ENCODE results near the gene TICAM2. TPM values are rescaled to one million over a fixed set of nuclear protein-coding genes. Genes with fewer than 3 reads are reported as not detected.

TICAM2 gene
- polyA plus RNA-seq, 3 donors from 2014 or later = 0.78 TPM; not detected in 2

DNA sequence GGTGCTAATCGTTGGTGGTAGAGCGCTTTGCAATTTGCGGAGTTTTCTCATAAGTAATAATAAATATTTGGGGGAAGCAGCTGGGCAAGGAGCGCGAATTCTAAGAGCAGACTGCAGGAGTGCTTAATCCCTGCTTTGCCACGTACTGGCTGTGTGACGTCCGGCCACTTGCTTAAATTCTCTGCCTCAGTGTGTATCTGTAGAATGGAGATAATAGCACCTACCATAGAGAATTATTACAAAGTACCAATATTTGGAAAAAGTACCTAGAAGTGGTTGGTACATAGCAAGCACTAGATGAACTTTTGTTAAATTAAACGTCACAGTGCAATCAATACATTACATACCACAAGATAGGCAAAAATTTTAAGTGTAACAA is 24.2 kb upstream of the TICAM2 start:
- H3K9me3 Mint-ChIP-seq = no peaks in the 10 kb centered on the region
- DNase-seq = no peak
- peaks cover 17 to 18% of the 10 kb centered on the region in 2 donors for H3K4me1 Mint-ChIP-seq
- H3K36me3 Mint-ChIP-seq = no peaks in the 10 kb centered on the region
- peak overlapping the region in 3 of 6 donors; percentile 94 to 99 (median 98) for H3K27ac Mint-ChIP-seq
- H3K4me3 Mint-ChIP-seq = no peak overlapping the region
- H3K27me3 Mint-ChIP-seq (ENCODE audit: low read depth in 3 of 3) = peaks cover 5 to 10% (median 8%) of the 10 kb centered on the region in 3 donors

DNA sequence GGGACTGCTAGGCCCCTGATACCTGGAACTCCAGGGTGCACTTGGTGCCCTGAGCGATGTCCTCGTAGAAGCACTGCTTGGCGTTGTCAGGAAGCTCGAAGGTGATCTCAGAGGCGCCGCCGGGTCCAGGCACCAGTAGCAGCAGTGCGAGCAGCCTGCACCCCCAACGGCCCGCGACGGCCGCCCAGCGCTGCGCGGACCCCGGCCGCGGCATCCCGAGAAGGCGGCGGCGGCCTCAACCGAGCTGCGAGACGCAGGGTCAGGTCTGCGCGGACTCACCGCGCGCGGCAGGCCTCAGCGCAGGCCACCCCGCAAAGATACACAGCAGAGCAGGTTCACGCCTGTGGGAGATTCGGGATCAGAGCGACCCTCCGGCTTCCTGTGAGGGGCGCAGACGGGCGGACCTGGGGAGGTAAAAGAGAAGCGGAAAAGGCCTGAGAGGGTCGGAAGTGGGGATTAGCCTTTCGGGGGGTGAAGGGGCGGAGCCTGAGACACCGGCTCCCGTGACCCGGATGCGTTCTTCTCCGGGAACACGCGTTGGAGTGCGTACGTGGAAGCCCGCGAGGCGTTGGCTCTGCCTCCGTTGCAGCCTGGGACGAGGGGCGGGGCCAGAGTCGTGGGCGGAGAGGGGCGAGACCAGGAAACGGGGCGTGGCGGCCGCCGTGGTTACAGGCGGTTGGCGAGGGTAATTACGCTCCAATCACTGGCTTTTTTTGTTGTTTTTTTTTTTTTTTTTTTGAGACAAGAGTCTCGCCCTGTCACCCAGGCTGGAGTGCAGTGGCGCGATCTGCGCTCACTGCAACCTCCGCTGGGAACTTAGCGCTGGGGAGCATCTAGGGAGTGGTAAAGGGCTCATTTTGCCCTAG is 23.5 kb upstream of the TICAM2 start, which contains the start of gene TMED7:
Gene TMED7 (minus strand): TSS at position 458 of the 866 bp plus-strand sequence. CDS start 244 bp downstream, at position 214.
- H3K36me3 Mint-ChIP-seq = no peaks in the 10 kb centered on the region
- H3K27ac Mint-ChIP-seq = peak within 1 kb of the TSS in 3 of 6 donors; percentile 94 to 99 (median 98)
- H3K4me1 Mint-ChIP-seq = peaks cover 19 to 22% of the 10 kb centered on the region in 2 donors

DNA sequence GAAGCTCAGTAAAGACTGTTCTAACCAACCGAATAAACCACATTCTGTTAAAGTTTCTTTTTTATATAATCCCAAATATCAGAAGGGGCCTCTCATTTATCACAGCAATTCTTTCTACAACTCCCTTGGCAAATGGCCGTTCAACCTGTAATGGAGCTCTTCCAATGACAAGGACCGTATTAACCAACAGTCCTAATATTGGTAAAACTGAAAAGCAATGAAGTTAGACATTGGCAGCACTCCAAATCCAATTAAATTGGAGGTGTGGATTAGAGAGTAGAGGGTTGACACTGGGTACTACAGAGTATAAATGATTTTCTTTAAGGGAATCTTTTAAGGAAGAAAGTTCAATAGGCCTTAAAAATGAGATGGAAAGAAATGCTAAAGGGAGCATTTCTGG is 22.7 kb upstream of the TICAM2 start:
- Mint-ChIP-seq H3K27ac (no peak overlapping the region), H3K36me3 (peaks cover 0 to 5% (median 3%) of the 10 kb centered on the region in 3 donors), H3K4me1 (peaks cover 19 to 22% of the 10 kb centered on the region in 2 donors), H3K9me3 (no peaks in the 10 kb centered on the region), H3K27me3 (ENCODE audit: low read depth in 3 of 3) (peaks cover 5 to 12% (median 8%) of the 10 kb centered on the region in 3 donors), H3K4me3 (no peak overlapping the region)
- DNase-seq = peak in 1 of 3 donors; percentile 13

More for the DNA sequence above, 23.5 kb upstream of the TICAM2 start, which contains the start of gene TMED7:
- Mint-ChIP-seq H3K27me3 (ENCODE audit: low read depth in 3 of 3) (peaks cover 5 to 12% (median 8%) of the 10 kb centered on the region in 3 donors), H3K4me3 (no peak within 1 kb of the TSS), H3K9me3 (no peaks in the 10 kb centered on the region)
- peak; percentile 98 to 99 (median 99) for DNase-seq

DNA sequence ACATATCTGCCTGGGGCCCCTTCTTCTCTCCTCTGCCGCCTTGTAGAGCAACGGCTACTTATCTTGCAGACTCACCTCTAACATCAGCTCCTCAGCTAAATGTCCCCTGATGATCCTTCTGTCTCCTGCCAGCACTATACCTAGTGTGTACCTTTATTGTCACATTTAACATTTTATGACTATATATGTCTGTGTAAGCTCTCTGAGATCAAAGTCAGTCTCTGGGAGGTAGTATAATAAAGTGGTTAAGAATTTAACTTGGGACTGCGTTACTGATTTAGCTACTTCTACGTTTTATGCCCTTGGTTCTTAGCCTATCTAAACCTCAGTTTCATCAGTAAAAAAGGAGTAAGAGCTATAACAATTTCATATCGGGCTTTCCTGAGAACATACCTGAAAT is 21.4 kb upstream of the TICAM2 start:
- Mint-ChIP-seq H3K4me3 (no peak overlapping the region), H3K27ac (no peak overlapping the region), H3K4me1 (peaks cover 19 to 22% of the 10 kb centered on the region in 2 donors), H3K27me3 (ENCODE audit: low read depth in 3 of 3) (peaks cover 5 to 12% (median 8%) of the 10 kb centered on the region in 3 donors), H3K36me3 (peaks cover under 1 to 14% (median 8%) of the 10 kb centered on the region in 3 donors), H3K9me3 (no peaks in the 10 kb centered on the region)
- no peak for DNase-seq

DNA sequence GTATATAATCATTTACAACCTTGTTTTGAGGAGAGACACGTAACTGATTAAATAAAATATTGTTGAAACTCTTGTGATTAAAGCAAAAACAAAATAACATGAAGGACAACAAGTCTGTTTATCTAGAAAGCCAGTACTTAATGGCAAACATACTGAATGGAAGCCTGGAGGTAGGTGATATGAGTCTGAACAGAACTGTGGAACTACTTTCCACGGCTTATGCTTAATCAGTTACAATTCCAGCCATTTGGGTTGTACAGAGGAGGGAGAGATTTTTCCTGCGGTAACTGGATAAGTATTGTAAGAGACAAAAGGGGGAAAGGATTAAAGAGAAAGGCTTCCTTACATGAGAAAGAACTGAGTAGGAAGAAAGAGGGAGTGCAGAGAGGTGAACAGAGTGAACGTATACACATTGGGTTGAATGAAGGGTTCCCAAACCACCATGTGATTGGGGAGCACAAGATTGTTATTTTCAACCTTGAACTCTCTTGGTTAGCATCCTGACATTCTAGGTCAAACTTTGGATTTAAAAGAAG is 19.2 kb upstream of the TICAM2 start:
- H3K27ac Mint-ChIP-seq = peak overlapping the region in 4 of 6 donors; percentile 16 to 72 (median 30)
- peaks cover 6 to 21% (median 14%) of the 10 kb centered on the region in 3 donors for H3K36me3 Mint-ChIP-seq
- H3K9me3 Mint-ChIP-seq = no peaks in the 10 kb centered on the region
- peaks cover 5 to 11% (median 8%) of the 10 kb centered on the region in 3 donors for H3K27me3 Mint-ChIP-seq (ENCODE audit: low read depth in 3 of 3)
- H3K4me3 Mint-ChIP-seq = no peak overlapping the region
- DNase-seq = no peak
- peaks cover 13% of the 10 kb centered on the region in 2 donors for H3K4me1 Mint-ChIP-seq

GRCh38 chr5:115616892-115617291 is 14.6 kb upstream of the TICAM2 start:
- peaks cover 3 to 15% of the 10 kb centered on the region in 2 donors for H3K4me1 Mint-ChIP-seq
- no peak overlapping the region for H3K4me3 Mint-ChIP-seq
- no peak for DNase-seq
- H3K27ac Mint-ChIP-seq = no peak overlapping the region
- no peaks in the 10 kb centered on the region for H3K9me3 Mint-ChIP-seq
- H3K36me3 Mint-ChIP-seq = peaks cover 9 to 31% (median 23%) of the 10 kb centered on the region in 3 donors
- H3K27me3 Mint-ChIP-seq (ENCODE audit: low read depth in 3 of 3) = peaks cover 0 to 2% (median 0%) of the 10 kb centered on the region in 3 donors

DNA sequence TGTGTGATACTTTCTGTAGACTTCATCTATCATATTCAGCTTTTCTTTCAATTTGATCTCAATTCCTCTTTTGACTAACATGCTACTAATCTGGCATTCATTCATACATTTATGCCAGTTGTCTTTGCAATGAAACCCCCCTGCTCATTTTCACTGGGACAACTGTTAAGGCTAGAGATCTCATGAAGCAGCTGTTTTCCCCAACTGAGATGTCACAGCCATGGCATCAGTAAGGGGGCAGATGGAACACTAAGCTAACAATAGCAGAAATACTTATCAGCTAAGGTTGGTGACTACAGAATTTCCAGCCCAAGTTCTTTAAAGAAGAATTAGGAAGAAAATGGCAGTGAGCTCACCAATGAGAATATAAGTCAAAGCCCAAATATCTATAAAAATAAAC is 14.2 kb upstream of the TICAM2 start:
- Mint-ChIP-seq H3K4me3 (no peak overlapping the region), H3K36me3 (peaks cover 9 to 31% (median 23%) of the 10 kb centered on the region in 3 donors), H3K4me1 (peaks cover 2 to 13% of the 10 kb centered on the region in 2 donors)

DNA sequence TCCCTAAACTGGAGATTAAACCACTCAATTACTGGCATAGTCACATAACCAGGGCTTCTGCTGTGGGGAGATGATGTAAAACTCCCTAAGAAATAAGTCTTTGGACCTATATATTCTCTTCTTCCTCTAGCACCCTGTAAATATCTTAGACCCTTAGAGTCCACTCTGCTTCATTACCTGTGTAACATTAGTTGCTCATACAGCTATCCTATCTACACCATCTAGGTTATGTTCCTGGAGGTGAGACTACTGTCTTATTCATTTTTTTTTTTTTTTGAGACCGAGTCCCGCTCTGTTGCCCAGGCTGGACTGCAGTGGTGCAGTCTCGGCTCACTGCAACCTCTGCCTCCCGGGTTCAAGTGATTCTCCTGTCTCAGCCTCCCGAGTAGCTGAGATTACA is 9.6 kb upstream of the TICAM2 start:
- no peaks in the 10 kb centered on the region for H3K9me3 Mint-ChIP-seq
- peaks cover 0 to 14% of the 10 kb centered on the region in 2 donors for H3K4me1 Mint-ChIP-seq
- peaks cover 8 to 18% (median 13%) of the 10 kb centered on the region in 3 donors for H3K36me3 Mint-ChIP-seq
- H3K27me3 Mint-ChIP-seq (ENCODE audit: low read depth in 3 of 3) = peaks cover 0 to 2% (median 0%) of the 10 kb centered on the region in 3 donors
- no peak for DNase-seq
- H3K27ac Mint-ChIP-seq = no peak overlapping the region
- H3K4me3 Mint-ChIP-seq = no peak overlapping the region

More for the DNA sequence above, 14.2 kb upstream of the TICAM2 start:
- DNase-seq = no peak
- Mint-ChIP-seq H3K9me3 (no peaks in the 10 kb centered on the region), H3K27me3 (ENCODE audit: low read depth in 3 of 3) (peaks cover 0 to 2% (median 1%) of the 10 kb centered on the region in 3 donors), H3K27ac (peak overlapping the region in 1 of 6 donors; percentile 65)

DNA sequence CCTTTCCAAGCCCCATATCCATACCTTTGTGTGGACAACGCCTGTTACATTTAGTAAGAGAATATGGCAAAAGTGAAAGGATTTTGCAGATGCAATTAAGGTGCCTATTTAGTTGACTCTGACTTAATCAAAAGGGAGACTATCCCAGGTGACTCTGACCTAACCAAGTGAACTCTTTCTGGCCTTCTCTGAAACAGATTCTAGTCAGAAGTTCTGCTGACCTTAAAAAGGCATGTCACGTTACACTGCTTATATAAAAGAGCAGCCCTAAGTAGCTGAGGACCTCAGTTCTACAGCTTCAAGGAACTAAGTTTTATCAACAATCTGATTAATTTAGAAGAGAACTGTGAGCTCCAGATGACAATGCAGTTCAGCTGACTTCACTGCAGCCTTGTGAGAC is 5.7 kb upstream of the TICAM2 start:
- H3K4me1 Mint-ChIP-seq = peaks cover 7 to 27% of the 10 kb centered on the region in 2 donors
- H3K27me3 Mint-ChIP-seq (ENCODE audit: low read depth in 3 of 3) = peaks cover 1 to 5% (median 4%) of the 10 kb centered on the region in 3 donors
- peak overlapping the region in 1 of 6 donors; percentile 3 for H3K27ac Mint-ChIP-seq
- H3K9me3 Mint-ChIP-seq = no peaks in the 10 kb centered on the region
- H3K36me3 Mint-ChIP-seq = peaks cover 4 to 6% (median 4%) of the 10 kb centered on the region in 3 donors
- DNase-seq = no peak
- no peak overlapping the region for H3K4me3 Mint-ChIP-seq

- Mint-ChIP-seq H3K27ac (peak overlapping the region in 1 of 6 donors; percentile 45), H3K4me3 (no peak overlapping the region)
- no peak for DNase-seq
These were observed 3.2 kb upstream of the TICAM2 start for GRCh38 chr5:115605436-115605835.

GRCh38 chr5:115602591-115603125 is 379 bp upstream of the TICAM2 start:
- Mint-ChIP-seq H3K27ac (peak overlapping the region; percentile 62 to 91 (median 83)), H3K27me3 (ENCODE audit: low read depth in 3 of 3) (peaks cover 5 to 7% (median 6%) of the 10 kb centered on the region in 3 donors), H3K4me3 (peak overlapping the region; percentile 77 to 86 (median 78)), H3K9me3 (no peaks in the 10 kb centered on the region), H3K36me3 (no peaks in the 10 kb centered on the region), H3K4me1 (peaks cover 26 to 47% of the 10 kb centered on the region in 2 donors)
- no peak for DNase-seq

More at GRCh38 chr5:115605436-115605835, 3.2 kb upstream of the TICAM2 start:
- Mint-ChIP-seq H3K27me3 (ENCODE audit: low read depth in 3 of 3) (peaks cover 3 to 7% (median 4%) of the 10 kb centered on the region in 3 donors), H3K9me3 (no peaks in the 10 kb centered on the region), H3K36me3 (peaks cover 4 to 6% (median 4%) of the 10 kb centered on the region in 3 donors), H3K4me1 (peaks cover 18 to 40% of the 10 kb centered on the region in 2 donors)

DNA sequence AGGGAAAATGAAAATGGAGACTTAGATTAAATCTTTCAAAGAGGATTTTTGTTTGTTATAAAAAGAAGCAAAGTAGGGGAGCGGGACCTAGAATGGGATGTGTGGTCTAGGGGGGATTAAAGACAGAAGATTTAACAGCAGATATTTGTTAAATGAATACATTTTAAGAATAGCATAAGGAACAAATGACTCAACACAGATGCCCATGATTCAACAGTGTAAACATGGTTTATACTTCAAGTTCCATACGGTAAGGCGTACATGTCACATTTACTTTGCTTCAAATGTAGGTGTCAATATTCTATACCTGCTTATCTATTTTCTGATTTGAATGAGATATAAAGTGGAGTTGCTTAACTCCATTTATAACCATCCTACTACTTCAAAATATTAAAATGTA is 1.5 kb downstream of the TICAM2 start:
- peak overlapping the region; percentile 19 to 83 (median 61) for H3K4me3 Mint-ChIP-seq
- H3K9me3 Mint-ChIP-seq = no peaks in the 10 kb centered on the region
- H3K27ac Mint-ChIP-seq = peak overlapping the region in 5 of 6 donors; percentile 22 to 81 (median 71)
- no peaks in the 10 kb centered on the region for H3K36me3 Mint-ChIP-seq
- peaks cover 5 to 7% (median 6%) of the 10 kb centered on the region in 3 donors for H3K27me3 Mint-ChIP-seq (ENCODE audit: low read depth in 3 of 3)
- DNase-seq = no peak
- H3K4me1 Mint-ChIP-seq = peaks cover 28 to 36% of the 10 kb centered on the region in 2 donors

GRCh38 chr5:115599924-115600323 is 2.4 kb downstream of the TICAM2 start:
- peaks cover 5 to 7% (median 6%) of the 10 kb centered on the region in 3 donors for H3K27me3 Mint-ChIP-seq (ENCODE audit: low read depth in 3 of 3)
- H3K36me3 Mint-ChIP-seq = no peaks in the 10 kb centered on the region
- no peaks in the 10 kb centered on the region for H3K9me3 Mint-ChIP-seq
- DNase-seq = no peak
- H3K4me1 Mint-ChIP-seq = peaks cover 26 to 36% of the 10 kb centered on the region in 2 donors
- H3K4me3 Mint-ChIP-seq = peak overlapping the region in 2 of 5 donors; percentile 15 to 22
- H3K27ac Mint-ChIP-seq = peak overlapping the region in 5 of 6 donors; percentile 1 to 71 (median 20)
